Subcutaneous abdominal adipose tissue (tissue), 5 donors: ENCODE data around the gene PNMA8B.
"Not testable (repeated sequence)": the region's sequence is repeated elsewhere in the genome, so short reads cannot be mapped to it uniquely, and the experiment has no call there.

ENCODE experiments used
- H3K27ac ChIP-seq: one replicate; pipeline ENCODE4 v1.7.0; 2013; ENCODE audit warnings: low read depth, mild to moderate bottlenecking, inconsistent platforms, low read length, moderate library complexity
- H3K27me3 ChIP-seq, 5 donors: one replicate each; pipeline ENCODE4 v1.7.0; 2013; ENCODE audit warnings: low read length in 5 of 5, inconsistent platforms in 1 of 5; ENCODE audit not compliant: control insufficient read depth in 5 of 5, insufficient read depth in 4 of 5
- H3K36me3 ChIP-seq, 5 donors: one replicate each; pipeline ENCODE4 v1.7.0; 2013; ENCODE audit warnings: low read length in 5 of 5; ENCODE audit not compliant: control insufficient read depth in 5 of 5, insufficient read depth in 5 of 5
- H3K4me1 ChIP-seq, 5 donors: one replicate each; pipeline ENCODE4 v1.7.0; 2013; ENCODE audit warnings: low read length in 5 of 5, mild to moderate bottlenecking in 3 of 5, moderate library complexity in 1 of 5; ENCODE audit not compliant: control insufficient read depth in 5 of 5, insufficient read depth in 5 of 5
- H3K4me3 ChIP-seq, 5 donors: one replicate each; pipeline ENCODE4 v1.7.0; 2013; ENCODE audit warnings: low read length in 5 of 5, low read depth in 1 of 5
- H3K9ac ChIP-seq, 5 donors: one replicate each; pipeline ENCODE4 v1.7.0; 2013; ENCODE audit warnings: low read length in 5 of 5, mild to moderate bottlenecking in 4 of 5, moderate library complexity in 3 of 5
- H3K9me3 ChIP-seq, 5 donors: one replicate each; pipeline ENCODE4 v1.7.0; 2013; ENCODE audit warnings: low read length in 5 of 5; ENCODE audit not compliant: control insufficient read depth in 5 of 5
- donor health status: healthy.
- donor health status: healthy.
- donor health status: healthy.
- donor health status: healthy.
- donor health status: healthy.

The PNMA8B gene

DNA sequence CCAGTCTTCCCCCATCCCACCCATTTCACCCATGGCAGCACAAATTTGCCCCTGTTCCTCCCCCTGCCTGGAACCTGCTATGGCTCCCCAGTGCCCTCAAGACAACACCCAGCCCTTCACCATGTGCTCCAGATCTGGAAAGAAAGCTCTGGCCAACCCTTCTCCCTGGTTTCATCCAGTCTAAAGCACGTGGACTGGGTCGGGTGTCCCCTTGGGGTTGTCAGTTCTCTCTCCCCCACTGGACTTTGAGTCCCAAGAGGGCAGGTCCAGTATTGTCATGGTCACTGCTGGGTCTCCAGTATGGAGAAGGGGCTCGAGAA lies 19.6 kb upstream of the PNMA8B start:
- Histone ChIP-seq H3K9ac (no peak overlapping the region), H3K4me3 (no peak overlapping the region), H3K36me3 (no peaks in the 10 kb centered on the region), H3K4me1 (peaks cover 0 to 16% (median 14%) of the 10 kb centered on the region in 5 donors), H3K9me3 (peaks cover 0 to 9% (median 8%) of the 10 kb centered on the region in 5 donors), H3K27me3 (peaks cover 0 to 3% (median 0%) of the 10 kb centered on the region in 5 donors), H3K27ac (no peak overlapping the region)

DNA sequence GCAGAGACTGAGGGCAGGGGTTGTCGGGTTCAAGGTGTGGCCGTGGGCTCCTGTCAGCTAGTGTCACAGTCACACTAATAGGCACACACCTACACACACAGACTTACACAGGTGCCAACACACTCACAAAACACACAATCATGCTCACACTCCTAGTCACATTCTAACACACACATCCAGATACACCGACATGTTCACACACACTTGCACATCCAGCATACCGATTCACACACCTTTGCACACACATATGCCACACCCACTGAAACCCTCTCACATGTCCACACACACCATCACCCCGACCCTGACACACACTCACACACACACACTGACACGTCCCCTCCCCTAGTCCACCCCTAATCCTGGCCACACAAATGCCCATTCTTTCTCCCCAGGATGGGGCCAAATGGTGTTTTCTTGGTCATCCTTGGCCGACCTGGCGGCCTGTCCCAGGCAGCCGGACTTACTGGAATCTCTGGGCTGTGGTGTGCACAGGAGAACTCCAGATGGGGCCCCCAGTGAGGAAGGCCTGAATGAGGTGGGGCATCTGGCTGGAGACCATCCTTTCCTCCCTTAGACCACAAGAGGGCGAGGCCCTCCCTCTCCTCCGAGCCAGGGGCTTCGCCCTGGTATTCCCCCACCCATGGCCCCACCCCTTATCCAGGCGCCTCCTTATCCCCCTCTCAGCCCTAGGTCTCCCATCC lies 19.1 kb upstream of the PNMA8B start:
- Histone ChIP-seq H3K27ac (no peak overlapping the region), H3K27me3 (peaks cover 0 to 3% (median 0%) of the 10 kb centered on the region in 5 donors), H3K4me1 (peaks cover 0 to 16% (median 14%) of the 10 kb centered on the region in 5 donors), H3K9ac (no peak overlapping the region), H3K4me3 (no peak overlapping the region), H3K9me3 (peaks cover 0 to 9% (median 8%) of the 10 kb centered on the region in 5 donors), H3K36me3 (no peaks in the 10 kb centered on the region)

DNA sequence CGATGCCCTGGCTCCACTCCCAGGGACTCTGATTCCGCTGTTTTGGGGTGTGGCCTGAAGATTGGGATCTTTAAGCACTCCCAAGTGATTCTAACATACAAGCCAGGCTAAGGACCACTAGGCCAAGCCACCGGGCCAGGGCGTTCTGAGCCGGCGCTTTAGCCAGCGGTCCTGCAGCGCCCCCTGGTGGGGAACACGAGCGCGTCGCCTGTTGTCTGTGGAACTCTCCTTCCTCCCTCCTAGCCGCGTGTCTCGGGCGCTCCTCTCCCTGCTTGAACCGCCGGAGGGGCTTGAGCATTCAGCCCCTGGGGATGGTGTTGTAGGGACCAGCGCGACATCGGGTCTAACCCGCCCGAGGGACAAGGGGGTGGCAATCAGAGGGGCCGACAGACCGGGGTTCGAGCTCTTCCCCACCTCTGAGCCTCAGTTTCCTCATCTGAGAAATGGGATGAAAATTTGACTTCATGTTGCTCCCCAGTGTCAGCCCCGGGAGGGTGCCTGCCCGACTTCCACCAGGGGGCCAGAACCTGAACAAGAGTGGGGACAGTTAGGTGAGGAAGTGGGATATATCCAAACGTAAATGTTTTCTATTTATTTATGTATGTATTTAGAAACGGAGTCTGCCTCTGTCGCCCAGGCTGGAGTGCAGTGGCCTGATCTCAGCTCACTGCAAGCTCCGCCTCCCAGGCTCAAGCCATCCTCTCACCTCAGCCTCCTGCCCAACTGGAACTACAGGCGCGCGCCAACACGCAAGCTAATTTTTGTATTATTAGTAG lies 18.0 kb upstream of the PNMA8B start:
- Histone ChIP-seq H3K27me3 (peaks cover 0 to 3% (median 0%) of the 10 kb centered on the region in 5 donors), H3K4me1 (peaks cover 0 to 16% (median 14%) of the 10 kb centered on the region in 5 donors), H3K9me3 (peaks cover 0 to 9% (median 8%) of the 10 kb centered on the region in 5 donors), H3K36me3 (no peaks in the 10 kb centered on the region), H3K4me3 (no peak overlapping the region), H3K9ac (no peak overlapping the region), H3K27ac (peak overlapping the region; percentile 82)

DNA sequence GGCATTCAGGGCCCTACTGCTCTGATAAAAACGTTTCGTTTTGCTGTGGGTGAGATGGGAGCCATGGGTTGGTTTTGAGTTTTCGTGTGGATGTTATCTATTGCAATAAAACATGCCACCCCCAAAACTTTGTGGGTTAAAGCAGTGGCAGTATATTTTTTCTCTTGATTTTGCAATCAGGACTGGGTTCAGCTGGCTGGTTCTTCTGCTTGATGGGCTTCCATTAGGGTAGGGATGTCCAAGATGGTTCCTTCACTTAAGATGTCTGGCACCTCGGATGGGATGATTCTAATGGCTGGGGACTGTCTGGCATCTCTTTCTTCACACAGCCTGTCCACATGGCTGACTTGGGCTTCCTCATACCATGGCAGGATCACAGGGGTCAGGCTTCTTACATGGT lies 15.6 kb upstream of the PNMA8B start:
- Histone ChIP-seq H3K36me3 (no peaks in the 10 kb centered on the region), H3K4me1 (peaks cover 0 to 22% (median 20%) of the 10 kb centered on the region in 5 donors), H3K27ac (no peak overlapping the region), H3K9me3 (peaks cover 0 to 9% (median 8%) of the 10 kb centered on the region in 5 donors), H3K4me3 (peak overlapping the region in 1 of 5 donors; percentile 31), H3K9ac (no peak overlapping the region), H3K27me3 (peaks cover 0 to 3% (median 0%) of the 10 kb centered on the region in 5 donors)

DNA sequence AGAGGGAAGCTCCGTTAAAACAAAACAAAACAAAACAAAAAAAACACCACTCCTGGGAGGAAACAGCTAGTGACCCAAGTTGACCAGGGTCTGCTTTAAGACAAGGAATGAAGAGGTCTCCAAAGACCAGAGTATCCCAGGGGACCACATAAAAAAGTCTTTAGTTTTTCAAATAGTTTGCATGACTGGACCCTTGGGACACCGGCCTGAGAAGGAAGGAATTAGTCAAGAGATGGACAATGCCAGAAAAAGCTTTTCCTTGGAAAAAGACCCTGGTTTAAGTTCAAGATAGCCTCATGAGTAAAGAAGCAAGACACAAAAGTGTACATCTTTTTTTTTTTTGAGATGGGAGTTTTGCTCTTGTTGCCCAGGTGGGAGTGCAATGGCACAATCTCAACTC lies 12.5 kb upstream of the PNMA8B start:
- no peaks in the 10 kb centered on the region for H3K36me3 ChIP-seq
- H3K4me1 ChIP-seq = peaks cover 0 to 15% (median 14%) of the 10 kb centered on the region in 5 donors
- H3K27me3 ChIP-seq = no peaks in the 10 kb centered on the region
- no peak overlapping the region for H3K4me3 ChIP-seq
- H3K9me3 ChIP-seq = peaks cover 2 to 18% (median 12%) of the 10 kb centered on the region in 5 donors
- H3K27ac ChIP-seq = no peak overlapping the region
- H3K9ac ChIP-seq = no peak overlapping the region

DNA sequence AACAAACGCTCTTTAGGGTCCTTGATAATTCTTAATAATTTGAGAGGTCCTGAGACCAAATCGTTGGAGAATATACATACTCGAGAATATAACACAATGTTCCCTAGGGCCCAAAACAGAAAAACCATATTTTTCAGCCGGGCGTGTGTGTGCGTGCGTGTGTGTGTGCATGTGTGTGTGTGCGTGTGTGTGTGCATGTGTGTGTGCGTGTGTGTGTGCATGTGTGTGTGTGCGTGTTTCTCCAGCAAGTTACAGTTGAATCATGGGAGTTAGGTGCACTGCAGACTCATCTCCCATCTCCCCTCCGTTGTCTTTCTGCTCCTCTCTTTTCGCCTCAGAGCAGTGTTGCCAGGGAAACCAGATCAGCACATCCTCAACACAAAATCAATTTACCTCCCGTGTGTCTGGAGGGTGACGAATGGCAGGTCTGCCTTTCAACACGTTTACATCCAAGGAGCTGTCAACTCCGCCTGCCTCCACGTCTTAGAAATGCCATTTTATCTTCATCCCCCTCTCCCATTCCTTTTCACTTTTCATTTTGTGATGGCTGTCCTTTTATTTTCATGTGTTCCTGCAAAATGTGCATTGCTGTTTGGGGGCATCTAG lies 8.3 kb upstream of the PNMA8B start:
- Histone ChIP-seq H3K9me3 (peaks cover 0 to 9% (median 3%) of the 10 kb centered on the region in 5 donors), H3K27ac (no peak overlapping the region), H3K9ac (no peak overlapping the region), H3K36me3 (no peaks in the 10 kb centered on the region), H3K4me1 (peaks cover 0 to 14% (median 7%) of the 10 kb centered on the region in 5 donors), H3K4me3 (no peak overlapping the region), H3K27me3 (no peaks in the 10 kb centered on the region)

DNA sequence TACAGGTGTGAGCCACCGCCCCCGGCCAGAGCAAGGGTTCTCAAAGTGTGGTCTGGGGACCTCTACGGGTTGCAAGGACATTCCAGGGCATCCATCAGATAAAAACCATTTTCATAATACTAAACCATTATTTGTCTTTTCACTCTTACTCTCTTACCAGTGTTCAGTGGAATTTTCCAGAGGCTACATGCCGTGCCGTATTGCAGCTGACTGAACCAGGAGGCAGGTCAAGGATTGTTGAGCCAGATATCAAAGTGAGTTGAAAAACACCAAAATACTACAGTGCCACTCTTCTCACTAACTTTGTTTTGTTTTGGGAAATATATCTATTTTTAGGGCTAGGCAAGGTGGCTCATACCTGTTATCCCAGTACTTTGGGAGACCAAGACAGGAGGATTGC lies 7.2 kb upstream of the PNMA8B start:
- peaks cover 0 to 9% (median under 1%) of the 10 kb centered on the region in 5 donors for H3K4me1 ChIP-seq

DNA sequence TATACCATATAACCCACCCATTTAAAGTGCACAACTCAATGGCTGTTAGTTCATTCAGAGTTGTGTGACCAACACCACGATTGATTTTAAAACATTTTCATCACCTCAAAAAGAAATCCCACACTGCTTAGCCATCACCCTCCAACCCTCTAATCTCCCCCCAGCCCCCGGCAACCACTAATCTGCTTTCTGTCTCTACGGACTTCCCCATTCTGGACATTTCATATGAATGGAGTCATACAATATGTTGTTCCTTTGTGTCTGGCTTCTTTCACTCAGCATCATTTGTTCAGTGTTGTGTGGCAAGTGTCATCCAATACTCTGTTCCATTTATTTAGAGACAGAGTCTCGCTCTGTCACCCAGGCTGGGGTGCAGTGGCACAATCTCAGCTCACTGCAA lies 4.0 kb upstream of the PNMA8B start:
- Histone ChIP-seq H3K4me3 (no peak overlapping the region), H3K9ac (no peak overlapping the region), H3K27ac (no peak overlapping the region), H3K9me3 (peaks cover 0 to 3% (median 2%) of the 10 kb centered on the region in 5 donors), H3K36me3 (no peaks in the 10 kb centered on the region), H3K4me1 (peaks cover 0 to 19% (median 12%) of the 10 kb centered on the region in 5 donors), H3K27me3 (no peaks in the 10 kb centered on the region)

More for the DNA sequence above, 7.2 kb upstream of the PNMA8B start:
- peaks cover 0 to 9% (median 3%) of the 10 kb centered on the region in 5 donors for H3K9me3 ChIP-seq
- H3K27me3 ChIP-seq = no peaks in the 10 kb centered on the region
- H3K27ac ChIP-seq = no peak overlapping the region
- no peaks in the 10 kb centered on the region for H3K36me3 ChIP-seq
- H3K4me3 ChIP-seq = no peak overlapping the region
- no peak overlapping the region for H3K9ac ChIP-seq

DNA sequence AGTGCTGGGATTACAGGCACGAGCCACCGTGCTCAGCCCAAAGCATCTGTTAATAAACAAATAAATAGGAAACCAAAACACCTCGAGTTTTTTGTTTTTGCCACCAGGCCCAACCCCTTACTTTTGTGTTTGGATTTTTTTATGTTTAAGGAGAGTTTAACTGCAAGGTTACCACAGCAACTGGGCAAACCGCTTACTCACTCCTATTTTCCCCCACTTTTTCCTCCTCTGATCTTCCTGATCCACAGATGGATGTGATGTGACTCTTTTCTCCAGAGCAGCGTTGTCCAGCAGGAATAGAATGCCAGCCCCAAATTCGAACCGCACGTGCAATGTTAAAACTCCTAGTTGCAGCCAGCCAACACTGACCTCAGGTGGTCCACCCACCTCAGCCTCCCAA lies 2.1 kb upstream of the PNMA8B start:
- peaks cover 0 to 36% (median 29%) of the 10 kb centered on the region in 5 donors for H3K4me1 ChIP-seq
- no peak overlapping the region for H3K4me3 ChIP-seq
- H3K27ac ChIP-seq = no peak overlapping the region
- H3K9ac ChIP-seq = no peak overlapping the region
- H3K36me3 ChIP-seq = no peaks in the 10 kb centered on the region
- no peaks in the 10 kb centered on the region for H3K9me3 ChIP-seq
- H3K27me3 ChIP-seq = no peaks in the 10 kb centered on the region

DNA sequence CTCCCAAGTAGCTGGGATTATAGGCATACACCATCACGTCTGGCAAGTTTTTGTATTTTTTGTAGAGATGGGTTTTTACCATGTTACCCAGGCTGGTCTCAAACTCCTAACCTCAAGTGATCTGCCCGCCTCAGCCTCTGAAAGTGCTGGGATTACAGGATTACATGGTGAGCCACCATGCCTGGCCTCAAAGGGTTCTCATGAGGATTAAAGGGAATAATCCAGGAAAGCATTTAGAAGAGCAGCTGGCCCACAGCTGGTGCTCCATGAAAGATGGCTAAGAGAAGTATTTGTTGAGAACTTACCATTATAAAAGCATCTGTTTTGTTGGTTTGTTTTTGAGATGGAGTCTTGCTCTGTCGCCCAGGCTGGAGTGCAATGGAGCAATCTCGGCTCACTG lies 1.2 kb upstream of the PNMA8B start:
- not testable (repeated sequence) for H3K27ac ChIP-seq
- peaks cover 0 to 45% (median 38%) of the 10 kb centered on the region in 5 donors for H3K4me1 ChIP-seq

More for the DNA sequence above, 1.2 kb upstream of the PNMA8B start:
- not testable (repeated sequence) for H3K9ac ChIP-seq, H3K4me3 ChIP-seq, H3K9me3 ChIP-seq, H3K36me3 ChIP-seq, H3K27me3 ChIP-seq
